Duodenal mucosa (tissue), 2 donors: ENCODE measurements around the gene CHN1.

Source experiments
- H3K27ac ChIP-seq: one replicate; pipeline ENCODE4 v1.7.0; 2013; ENCODE audit warnings: low read depth, low read length
- H3K27me3 ChIP-seq, 2 donors: one replicate each; pipeline ENCODE4 v1.7.0; 2013; ENCODE audit warnings: low read length in 2 of 2, control low read depth in 1 of 2; ENCODE audit not compliant: insufficient read depth in 2 of 2, control insufficient read depth in 1 of 2
- H3K36me3 ChIP-seq, 2 donors: one replicate each; pipeline ENCODE4 v1.7.0; 2013; ENCODE audit warnings: low read length in 2 of 2, control low read depth in 1 of 2; ENCODE audit not compliant: insufficient read depth in 2 of 2, control insufficient read depth in 1 of 2
- H3K4me1 ChIP-seq, 2 donors: one replicate each; pipeline ENCODE4 v1.7.0; 2013; ENCODE audit warnings: low read length in 2 of 2, control low read depth in 1 of 2; ENCODE audit not compliant: insufficient read depth in 2 of 2, control insufficient read depth in 1 of 2
- H3K4me3 ChIP-seq, 2 donors: one replicate each; pipeline ENCODE4 v1.7.0; 2013; ENCODE audit warnings: low read length in 2 of 2, low read depth in 1 of 2
- H3K9ac ChIP-seq, 2 donors: one replicate each; pipeline ENCODE4 v1.7.0; 2013; ENCODE audit warnings: low read length in 2 of 2, low read depth in 1 of 2
- H3K9me3 ChIP-seq, 2 donors: one replicate each; pipeline ENCODE4 v1.7.0; 2013; ENCODE audit warnings: low read length in 2 of 2, control low read depth in 1 of 2; ENCODE audit not compliant: control insufficient read depth in 1 of 2

CHN1 gene

DNA sequence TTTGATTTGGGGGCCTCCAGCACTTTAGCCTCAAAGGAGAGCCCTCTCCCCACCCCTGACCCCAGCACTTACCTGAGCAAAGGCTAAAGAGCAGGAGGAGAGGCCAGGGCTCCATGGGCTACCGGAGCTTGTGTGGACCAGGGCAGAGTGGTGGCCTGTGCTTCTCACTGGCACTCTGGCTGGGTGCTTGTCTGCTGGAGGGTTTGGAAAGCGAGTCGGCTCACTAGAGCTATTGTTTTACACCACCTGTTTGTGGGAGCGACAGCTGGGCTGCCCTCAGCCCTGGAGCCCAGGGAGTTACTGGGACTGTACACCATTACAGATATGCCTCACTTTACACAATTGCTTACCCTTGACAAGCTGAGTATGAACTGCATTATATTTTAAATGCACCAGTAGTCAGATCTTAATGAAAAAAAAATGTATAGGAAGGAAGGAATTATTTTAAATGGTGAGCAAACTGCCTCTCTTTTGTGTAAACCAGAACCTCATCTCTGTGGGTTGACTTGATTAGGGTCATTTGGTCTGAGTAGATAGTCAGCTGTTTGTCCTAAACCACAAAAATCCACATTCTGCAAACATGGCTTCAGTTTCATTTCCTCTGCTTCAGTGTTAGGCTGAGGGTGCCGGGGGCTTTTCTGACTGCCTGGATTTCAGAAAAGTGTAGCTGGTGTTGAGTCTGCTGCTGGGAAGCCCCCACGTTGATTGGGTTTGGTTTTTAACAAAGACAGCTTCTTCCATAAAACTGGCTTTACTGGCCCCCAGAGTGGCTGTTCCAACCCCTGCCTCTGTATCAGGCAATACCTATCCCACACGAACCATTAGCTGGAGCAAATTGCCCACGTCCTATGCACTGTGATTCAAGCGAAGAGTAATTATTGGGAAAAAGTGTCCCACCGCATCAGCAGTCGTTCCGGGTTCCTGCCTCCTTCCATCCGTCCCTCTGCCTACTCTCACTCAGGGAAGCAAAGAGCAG, 240.6 kb downstream of the CHN1 start, which contains the start of gene CHRNA1:
CHRNA1 (minus strand) TSS at position 193 of the 976 bp plus-strand sequence; CDS start at position 115, 78 bp downstream.
- H3K4me1 ChIP-seq: peaks cover 3% of the 10 kb centered on the region in 2 donors
- H3K9ac ChIP-seq: no peak within 1 kb of the TSS

DNA sequence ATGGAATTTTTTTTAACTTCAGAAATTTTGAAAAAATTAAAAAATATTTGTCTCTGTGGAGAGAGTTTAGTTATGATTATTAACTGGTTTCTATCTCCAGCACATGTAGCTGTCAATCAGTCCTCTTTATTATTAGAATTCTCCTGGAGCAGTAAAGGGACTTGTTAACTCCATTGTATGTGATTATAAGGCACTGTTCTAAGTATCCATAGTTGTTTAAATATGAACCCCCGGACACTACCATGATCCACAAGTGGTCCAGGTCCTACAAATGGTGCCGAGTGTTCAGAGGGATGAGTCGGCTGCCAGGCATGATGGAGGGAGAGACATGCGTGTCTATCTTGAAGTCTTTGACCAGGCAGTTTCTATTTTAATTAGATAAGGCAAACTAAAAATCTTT, 241.4 kb downstream of the CHN1 start:
- Histone ChIP-seq H3K36me3 (no peaks in the 10 kb centered on the region), H3K27ac (no peak overlapping the region), H3K27me3 (no peaks in the 10 kb centered on the region), H3K4me3 (no peak overlapping the region), H3K9ac (no peak overlapping the region), H3K4me1 (peaks cover 6 to 9% of the 10 kb centered on the region in 2 donors), H3K9me3 (no peaks in the 10 kb centered on the region)

More for the DNA sequence above, 240.6 kb downstream of the CHN1 start, which contains the start of gene CHRNA1:
- Histone ChIP-seq H3K9me3 (no peaks in the 10 kb centered on the region), H3K27me3 (no peaks in the 10 kb centered on the region), H3K36me3 (no peaks in the 10 kb centered on the region), H3K27ac (no peak within 1 kb of the TSS), H3K4me3 (no peak within 1 kb of the TSS)

- no peak overlapping the region for H3K27ac ChIP-seq
- peaks cover 6 to 9% of the 10 kb centered on the region in 2 donors for H3K4me1 ChIP-seq
- H3K27me3 ChIP-seq: no peaks in the 10 kb centered on the region
- H3K4me3 ChIP-seq: no peak overlapping the region
- H3K9me3 ChIP-seq: no peaks in the 10 kb centered on the region
- H3K36me3 ChIP-seq: no peaks in the 10 kb centered on the region
- H3K9ac ChIP-seq: no peak overlapping the region
Measured at GRCh38 chr2:174762464-174762863, 242.7 kb downstream of the CHN1 start.

DNA sequence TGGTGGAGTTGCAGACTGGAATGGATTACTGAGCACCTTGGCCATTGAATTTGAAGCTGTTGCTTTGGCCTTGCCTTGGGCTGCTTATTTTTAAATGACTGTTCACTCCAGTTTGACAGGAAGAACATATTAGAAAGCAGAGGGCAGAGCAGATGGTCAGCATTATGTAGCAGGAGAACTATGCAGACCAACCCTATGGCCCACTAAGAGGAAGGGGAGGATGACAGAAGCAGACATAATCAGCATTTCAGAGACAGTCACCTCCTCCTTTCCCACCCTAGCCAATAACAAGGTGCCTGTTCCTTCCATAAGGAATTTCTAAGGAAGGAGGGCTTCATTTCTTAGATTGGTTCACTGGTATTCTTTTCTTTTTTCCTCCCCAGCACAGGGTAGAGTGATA, 243.3 kb downstream of the CHN1 start:
- Histone ChIP-seq H3K4me3 (no peak overlapping the region), H3K27ac (no peak overlapping the region), H3K36me3 (no peaks in the 10 kb centered on the region), H3K27me3 (no peaks in the 10 kb centered on the region), H3K9me3 (no peaks in the 10 kb centered on the region), H3K4me1 (peaks cover 6 to 9% of the 10 kb centered on the region in 2 donors), H3K9ac (no peak overlapping the region)

DNA sequence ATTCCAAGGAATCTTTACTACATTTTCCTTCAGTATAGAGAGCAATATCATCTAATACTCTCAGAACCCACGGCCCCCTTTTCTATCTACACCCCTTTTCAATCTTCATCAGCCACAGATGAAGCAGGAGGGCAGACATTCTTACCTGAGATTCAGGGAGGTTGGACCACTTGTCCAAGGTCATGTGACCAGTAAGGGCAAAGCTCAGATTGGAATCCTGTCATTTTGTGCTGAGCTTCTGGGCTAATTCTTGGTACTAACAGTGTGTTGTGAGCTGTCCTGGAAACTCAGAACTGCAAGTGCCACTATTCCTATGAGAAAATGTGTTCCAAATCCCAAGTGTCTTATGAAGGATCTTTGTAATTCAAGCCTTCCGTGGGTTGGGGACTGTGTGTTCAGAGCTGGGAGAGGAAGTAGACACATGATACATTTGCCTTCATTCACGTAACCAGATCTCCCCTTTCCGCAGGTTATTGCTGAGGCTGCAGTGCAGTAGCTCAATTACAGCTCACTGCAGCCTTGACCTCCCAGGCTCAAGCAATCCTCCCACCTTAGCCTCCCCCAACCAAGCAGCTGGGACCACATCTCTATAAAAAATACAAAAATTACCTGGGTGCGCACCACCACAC, 244.2 kb downstream of the CHN1 start:
- Histone ChIP-seq H3K9ac (no peak overlapping the region), H3K27ac (no peak overlapping the region), H3K27me3 (no peaks in the 10 kb centered on the region), H3K36me3 (no peaks in the 10 kb centered on the region), H3K9me3 (no peaks in the 10 kb centered on the region), H3K4me3 (no peak overlapping the region), H3K4me1 (peaks cover 6 to 9% of the 10 kb centered on the region in 2 donors)

- H3K4me1 ChIP-seq: peaks cover 6 to 9% of the 10 kb centered on the region in 2 donors
- no peaks in the 10 kb centered on the region for H3K36me3 ChIP-seq
- no peak overlapping the region for H3K27ac ChIP-seq
- no peaks in the 10 kb centered on the region for H3K27me3 ChIP-seq
- no peaks in the 10 kb centered on the region for H3K9me3 ChIP-seq
- H3K9ac ChIP-seq: no peak overlapping the region
- no peak overlapping the region for H3K4me3 ChIP-seq
Measured at GRCh38 chr2:174759381-174760065, 245.7 kb downstream of the CHN1 start.

DNA sequence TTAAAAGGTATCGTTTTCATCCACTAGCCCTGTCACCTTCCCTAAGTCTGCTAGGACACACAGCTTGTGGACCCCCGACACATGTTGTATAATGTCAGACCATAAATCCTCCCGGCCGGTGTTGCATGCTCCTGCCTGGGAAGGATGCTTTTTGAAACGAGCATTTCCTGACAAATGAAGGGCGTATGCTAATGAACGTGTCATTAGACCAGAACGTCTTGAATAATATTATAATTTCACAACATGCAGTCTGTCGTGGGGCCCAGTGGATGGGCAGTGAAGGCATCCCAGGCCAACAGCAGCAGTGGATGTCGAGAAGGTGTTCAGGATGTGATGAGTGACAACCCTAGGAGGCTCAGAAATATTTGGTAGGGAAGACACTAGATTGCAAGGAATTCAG, 248.4 kb downstream of the CHN1 start:
- Histone ChIP-seq H3K27me3 (no peaks in the 10 kb centered on the region), H3K9ac (no peak overlapping the region), H3K36me3 (no peaks in the 10 kb centered on the region), H3K4me3 (no peak overlapping the region), H3K27ac (no peak overlapping the region), H3K9me3 (no peaks in the 10 kb centered on the region), H3K4me1 (peaks cover 7 to 9% of the 10 kb centered on the region in 2 donors)

DNA sequence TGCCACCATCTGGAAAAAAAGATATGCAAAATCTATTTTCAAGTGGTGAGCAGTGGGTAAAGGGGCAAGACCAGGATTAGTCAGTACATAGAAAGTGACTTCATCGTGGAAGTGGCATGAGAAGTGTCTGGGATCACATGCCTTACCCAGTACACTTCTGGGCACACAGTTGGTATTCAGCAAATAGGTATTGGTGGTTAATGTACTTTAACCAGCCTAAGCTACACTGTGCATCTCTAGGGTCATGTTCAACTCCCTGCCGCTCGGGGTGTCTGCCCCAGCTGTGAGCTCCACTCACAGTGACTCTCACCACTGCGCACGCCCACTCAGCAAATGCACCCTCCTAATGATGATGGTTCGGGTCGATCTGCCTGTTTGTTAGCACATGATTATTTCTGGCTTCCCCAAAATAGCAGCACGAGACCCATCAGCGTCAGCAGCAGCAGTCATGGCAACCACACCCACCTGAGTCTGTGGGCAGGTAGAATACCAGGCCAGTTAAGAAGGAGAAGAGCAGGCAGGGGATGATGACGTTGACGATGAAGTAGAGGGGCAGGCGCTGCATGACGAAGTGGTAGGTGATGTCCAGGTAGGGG, 252.0 kb downstream of the CHN1 start:
- H3K27ac ChIP-seq: no peak overlapping the region
- H3K36me3 ChIP-seq: no peaks in the 10 kb centered on the region
- no peak overlapping the region for H3K9ac ChIP-seq
- H3K9me3 ChIP-seq: no peaks in the 10 kb centered on the region
- peak overlapping the region in 1 of 2 donors; percentile 16 for H3K4me3 ChIP-seq
- no peaks in the 10 kb centered on the region for H3K27me3 ChIP-seq
- peaks cover 0 to 5% of the 10 kb centered on the region in 2 donors for H3K4me1 ChIP-seq

DNA sequence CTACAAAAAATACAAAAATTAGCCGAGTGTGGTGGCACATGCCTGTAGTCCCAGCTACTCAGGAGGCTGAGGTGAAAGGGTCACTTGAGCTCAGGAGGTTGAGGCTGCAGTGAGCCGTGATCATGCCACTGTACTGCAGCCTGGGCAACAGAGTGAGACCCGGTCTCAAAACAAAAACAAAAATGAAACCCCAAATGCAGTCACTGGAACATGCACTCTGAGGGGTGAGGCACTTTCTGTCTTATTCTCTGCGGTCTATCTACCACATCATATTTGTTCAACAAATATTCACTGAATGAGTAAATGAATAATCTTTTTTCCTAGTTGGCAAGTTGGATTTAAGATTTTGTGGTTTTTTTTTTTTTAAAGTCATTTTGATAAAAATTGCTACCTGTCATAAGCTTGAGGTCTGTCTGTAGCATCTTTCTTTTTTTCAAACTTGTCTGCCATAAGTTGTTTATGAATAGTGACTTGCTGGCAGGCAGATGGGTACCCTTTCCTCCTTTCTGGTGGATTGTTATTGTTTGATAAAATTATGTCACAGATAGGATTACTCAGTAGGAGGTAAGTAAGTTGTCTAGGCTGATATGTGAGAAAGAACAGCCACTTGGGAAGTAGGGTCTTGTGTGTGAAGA, 252.7 kb downstream of the CHN1 start:
- no peak overlapping the region for H3K27ac ChIP-seq
- H3K9me3 ChIP-seq: no peaks in the 10 kb centered on the region
- H3K36me3 ChIP-seq: no peaks in the 10 kb centered on the region
- H3K9ac ChIP-seq: no peak overlapping the region
- peaks cover 0 to 5% of the 10 kb centered on the region in 2 donors for H3K4me1 ChIP-seq
- no peaks in the 10 kb centered on the region for H3K27me3 ChIP-seq
- H3K4me3 ChIP-seq: peak overlapping the region in 1 of 2 donors; percentile 16
